AG20443 (cell line): ENCODE data around the gene PLXNA4.

Source experiments
- DNase-seq: peaks from one replicate; pipeline ENCODE4 v3.0.0; 2012; ENCODE audit warnings: low spot score, mixed read lengths

The PLXNA4 gene

GRCh38 chr7:132533916-132534315 lies 42.4 kb downstream of the PLXNA4 start:
- no peak for DNase-seq

DNA sequence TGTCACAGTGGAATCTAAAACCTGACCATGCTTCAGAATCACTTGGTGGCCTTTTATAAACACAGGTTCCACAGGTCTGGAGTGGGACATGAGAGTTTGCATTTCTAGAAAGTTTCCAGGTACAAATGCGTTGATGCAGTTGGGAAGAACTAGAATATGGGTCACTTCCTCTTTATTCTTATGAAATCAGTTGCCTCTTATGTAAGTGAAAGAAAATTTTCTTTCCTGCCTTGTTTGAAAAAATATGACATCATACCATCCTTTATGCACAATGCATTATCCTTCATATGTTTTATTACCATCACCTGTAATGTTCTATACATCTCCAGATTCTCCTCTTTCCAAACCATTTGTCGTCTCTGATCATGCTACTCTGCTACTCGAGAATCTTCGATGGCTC lies 44.0 kb downstream of the PLXNA4 start:
- no peak for DNase-seq

- no peak for DNase-seq
Observed at GRCh38 chr7:132531562-132531961, 44.7 kb downstream of the PLXNA4 start.

GRCh38 chr7:132528695-132529094 lies 47.6 kb downstream of the PLXNA4 start:
- DNase-seq: no peak

- no peak for DNase-seq
Observed at GRCh38 chr7:132527467-132528410, 48.5 kb downstream of the PLXNA4 start.

DNA sequence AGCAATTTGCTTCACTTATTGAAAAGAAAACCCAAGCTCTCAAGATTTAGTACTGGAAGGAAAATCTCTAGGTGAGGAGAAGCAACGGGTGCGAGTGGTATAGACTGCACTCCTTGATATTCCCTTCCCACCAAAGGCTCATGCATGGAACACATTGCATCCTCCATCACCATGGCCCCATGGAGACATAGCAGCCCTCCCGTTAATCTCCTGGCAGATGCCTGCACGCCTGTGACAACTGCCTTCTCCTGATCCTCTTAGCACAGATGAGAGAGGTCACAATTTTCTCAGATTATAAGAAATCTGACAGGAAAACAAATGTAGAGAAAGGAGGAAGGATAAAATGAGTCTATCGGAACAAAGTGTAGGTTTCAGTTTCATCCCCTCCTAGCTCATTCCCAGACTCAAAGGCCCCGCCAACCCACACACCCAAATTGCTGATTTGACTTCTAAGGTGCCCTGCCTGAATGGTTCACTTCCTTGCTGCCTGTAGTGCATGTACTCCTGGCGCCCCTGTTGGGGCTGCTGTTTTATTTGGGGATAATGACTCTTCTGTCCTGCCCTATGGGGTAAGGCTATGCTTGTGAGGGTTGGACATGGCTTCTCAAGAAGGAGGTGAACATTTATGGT lies 50.0 kb downstream of the PLXNA4 start:
- DNase-seq: no peak

GRCh38 chr7:132521423-132521822 lies 54.8 kb downstream of the PLXNA4 start:
- DNase-seq: no peak

DNA sequence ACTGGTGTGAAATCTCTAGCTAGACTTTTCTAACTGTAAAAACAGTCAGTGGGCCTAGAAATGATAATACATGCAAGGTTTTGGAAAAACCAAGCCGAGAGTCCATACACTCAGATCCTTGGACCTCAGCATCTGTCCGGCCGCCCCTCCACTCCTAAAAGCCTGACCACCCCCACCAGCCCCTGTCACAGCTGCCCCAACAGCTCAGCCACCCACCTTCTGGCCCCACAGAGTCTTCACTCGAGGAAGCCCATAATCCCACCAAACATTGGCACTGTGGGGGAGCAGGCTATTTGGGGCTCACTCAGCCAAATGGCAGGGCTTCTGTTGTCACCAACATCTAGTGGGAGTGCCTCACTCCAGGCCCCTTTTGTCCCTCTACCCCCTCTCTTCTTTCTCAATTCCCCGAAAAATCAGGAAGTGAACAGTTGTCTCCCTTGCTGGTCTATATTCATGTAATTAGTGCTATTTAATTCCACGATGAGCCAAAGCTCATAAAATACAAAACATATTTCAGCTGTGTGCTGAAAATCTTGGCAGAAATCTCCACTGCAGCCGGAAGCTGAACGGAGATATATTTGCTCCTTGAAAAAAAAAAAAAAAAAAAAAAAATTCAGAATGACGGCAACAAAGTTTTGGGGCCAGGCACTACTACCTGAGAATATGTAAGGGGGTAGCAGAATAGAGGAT lies 55.5 kb downstream of the PLXNA4 start:
- no peak for DNase-seq

- peak; percentile 37 for DNase-seq
Observed at GRCh38 chr7:132519936-132520335, 56.3 kb downstream of the PLXNA4 start.

DNA sequence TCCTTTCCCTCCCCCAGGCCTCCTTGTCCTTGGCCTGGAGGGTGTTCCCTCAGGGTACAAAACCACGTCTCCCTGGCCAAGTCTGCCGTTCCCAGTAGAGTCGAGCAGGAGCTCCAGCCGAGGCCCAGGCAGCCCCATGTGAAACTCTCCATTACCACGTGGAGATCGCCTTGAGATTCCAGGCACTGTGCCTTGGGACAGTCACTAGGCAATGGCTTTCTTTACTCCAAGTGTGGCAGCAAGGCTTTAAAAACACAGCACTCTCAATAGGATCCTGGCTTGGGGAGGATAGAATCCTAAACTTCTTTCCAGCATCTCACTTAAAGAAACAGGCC lies 57.5 kb downstream of the PLXNA4 start:
- DNase-seq: no peak

- no peak for DNase-seq
Observed at GRCh38 chr7:132518102-132518838, 58.0 kb downstream of the PLXNA4 start.

DNA sequence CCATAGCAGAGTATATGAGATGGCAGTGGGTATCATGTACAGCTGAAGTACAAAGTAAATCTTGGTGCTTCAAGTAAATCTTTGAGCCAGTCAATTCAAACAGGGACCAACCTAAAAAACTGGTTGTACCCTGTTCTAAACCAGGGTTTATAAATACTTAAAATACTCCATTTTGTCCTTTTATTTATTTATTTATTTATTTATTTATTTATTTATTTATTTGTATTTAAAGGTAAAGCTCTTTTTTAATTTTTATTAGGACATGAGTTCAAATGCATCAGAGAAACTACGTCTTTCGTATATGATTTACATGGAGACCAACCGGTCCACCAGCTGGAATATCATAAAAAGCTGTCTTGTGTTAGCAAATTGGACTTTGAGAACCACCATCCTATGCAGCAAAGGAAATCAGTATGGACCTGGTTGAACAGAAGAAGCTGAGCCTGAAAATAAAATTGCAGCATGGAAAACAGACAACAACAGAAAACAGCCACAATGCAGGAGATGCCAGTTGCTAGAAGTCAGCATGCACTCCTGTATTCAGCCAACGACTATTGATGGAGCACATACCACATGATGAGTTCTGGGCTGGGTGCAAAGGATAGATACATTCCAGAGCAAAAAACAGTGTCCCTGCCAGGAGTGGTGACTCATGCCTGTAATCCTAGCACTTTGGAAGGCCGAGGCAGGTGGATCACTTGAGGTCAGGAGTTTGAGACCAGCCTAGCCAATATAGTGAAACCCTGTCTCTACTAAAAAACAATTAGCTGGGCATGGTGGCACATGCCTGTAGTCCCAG lies 60.0 kb downstream of the PLXNA4 start:
- peak; percentile 79 for DNase-seq

DNA sequence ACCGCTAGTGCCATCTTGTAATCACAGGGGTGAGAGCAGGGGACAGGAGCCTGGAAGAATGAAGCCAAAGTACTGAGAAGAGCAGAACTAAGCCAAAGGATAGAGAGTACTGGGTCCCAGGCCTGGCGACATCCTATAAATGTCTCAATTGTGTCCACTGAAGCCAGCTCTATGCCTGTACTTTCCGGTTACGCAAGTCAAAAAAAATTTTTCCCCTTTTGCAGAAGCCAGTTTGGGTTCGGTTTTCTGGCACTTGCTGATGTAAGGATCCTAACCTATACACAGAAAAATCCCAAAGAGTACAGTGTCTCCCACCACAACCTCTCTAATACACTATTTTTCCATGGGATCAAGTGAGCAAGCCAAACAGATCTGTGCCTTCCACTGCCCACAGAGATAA lies 61.1 kb downstream of the PLXNA4 start:
- DNase-seq: no peak

DNA sequence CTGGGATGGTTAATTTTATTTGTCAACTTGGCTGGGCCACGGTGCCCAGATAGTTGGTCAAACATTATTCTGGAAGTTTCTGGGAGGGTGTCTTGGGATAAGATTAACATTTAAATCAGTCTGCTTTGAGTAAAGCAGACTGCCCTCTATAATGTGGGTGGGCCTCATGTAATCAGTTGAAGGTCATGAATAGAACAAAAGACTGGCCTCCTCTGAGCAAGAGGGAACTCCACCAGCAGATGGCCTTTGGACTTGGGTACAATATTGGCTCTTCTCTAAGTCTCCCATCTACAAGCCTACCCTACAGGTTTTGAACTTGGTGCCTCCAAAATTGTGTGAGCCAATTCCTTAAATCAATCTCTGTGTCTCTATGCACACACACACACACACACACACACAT lies 61.8 kb downstream of the PLXNA4 start:
- no peak for DNase-seq

- DNase-seq: no peak
Observed at GRCh38 chr7:132511921-132512320, 64.3 kb downstream of the PLXNA4 start.

- DNase-seq: no peak
Observed at GRCh38 chr7:132511387-132511786, 64.9 kb downstream of the PLXNA4 start.

DNA sequence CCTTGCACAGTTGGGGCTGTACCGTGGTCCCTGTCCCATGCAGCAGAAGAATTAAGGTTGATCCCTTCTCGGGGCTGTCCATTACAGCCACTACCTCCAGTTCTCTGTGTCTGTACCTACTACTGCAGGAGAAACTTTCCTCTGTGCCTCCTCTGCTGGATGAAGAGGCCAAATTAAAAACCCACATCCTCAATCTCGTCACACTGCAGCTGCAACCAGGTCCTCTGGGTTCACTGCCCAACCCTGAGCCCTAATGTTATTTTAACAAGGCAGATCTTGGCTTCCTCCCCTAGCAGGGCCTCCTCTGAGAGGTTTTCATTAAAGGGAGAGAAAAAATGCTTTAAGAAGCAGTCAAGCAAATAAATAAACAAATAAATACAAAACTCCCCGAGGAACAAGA lies 66.6 kb downstream of the PLXNA4 start:
- DNase-seq: no peak

DNA sequence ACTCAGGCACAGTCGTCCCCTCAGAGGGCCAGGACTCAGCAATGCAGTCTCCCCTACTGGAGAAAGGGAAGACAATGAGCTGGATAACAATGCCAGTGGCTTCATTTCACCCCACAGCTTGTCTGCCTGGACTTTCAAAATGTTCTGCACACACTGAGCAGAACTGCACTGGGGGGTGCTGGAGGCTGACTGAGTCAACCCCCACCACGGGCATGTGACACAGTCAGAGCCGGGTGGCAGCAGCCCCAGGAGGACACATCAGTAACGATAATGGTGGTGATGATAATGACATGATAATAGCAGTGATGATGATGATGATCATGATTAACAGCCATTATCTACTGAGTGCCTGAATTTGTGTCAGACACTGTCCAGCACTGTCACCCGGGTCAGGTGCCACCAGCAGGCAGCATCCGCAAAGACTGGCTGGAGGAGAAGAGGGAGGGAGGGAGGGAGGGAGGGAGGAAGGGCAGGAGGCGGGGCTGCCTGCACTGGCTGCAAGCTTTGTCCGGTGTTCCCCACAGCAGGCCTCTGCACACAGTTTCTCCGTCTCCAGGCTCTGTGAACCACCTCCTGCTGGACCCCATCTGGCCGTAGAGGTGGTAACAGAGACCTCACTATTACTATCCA lies 67.4 kb downstream of the PLXNA4 start:
- no peak for DNase-seq

DNA sequence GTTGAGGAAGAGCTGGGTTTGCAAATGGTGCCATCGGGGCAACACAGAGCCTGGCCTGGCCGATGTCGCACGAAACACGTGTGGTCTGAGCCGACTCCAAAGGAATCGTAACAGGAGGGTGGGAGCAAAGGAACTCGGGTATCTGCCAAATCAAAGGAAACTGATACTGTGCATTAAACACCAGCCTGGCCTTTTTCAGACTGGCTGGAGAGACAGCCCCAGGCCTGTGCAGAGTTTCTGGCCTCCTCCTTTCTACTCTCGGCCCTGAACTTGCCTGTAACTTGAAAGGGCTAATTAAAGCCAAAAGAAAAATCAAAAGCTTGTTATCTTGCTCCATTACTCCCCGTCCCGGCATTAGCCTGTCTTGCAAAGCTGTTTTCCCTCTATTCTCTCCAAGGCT lies 71.4 kb downstream of the PLXNA4 start:
- DNase-seq: no peak

- DNase-seq: no peak
Observed at GRCh38 chr7:132504071-132504470, 72.2 kb downstream of the PLXNA4 start.

DNA sequence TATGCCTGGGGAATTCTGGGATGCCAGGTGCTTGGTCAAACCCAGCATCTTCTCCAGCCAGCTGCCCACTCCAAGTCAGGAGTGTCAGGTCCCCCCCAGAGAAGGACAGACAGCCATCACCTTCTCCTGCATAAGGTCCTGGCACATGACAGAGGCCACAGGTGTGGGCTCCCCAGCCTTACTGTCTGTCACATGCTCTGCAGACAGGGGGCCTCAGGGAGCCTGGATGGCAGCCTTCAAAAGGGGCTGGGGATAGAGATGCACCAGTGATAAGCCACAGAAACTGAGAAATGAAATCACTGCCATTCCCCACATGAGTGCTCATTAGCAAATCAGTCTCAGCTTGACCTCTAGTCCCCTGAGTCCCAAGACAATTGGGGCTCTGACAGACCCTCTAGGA lies 72.9 kb downstream of the PLXNA4 start:
- no peak for DNase-seq
